NCI-H128 (cell line): ENCODE data around the gene STK17A.
"Not testable (repeated sequence)": the region's sequence is repeated elsewhere in the genome, so short reads cannot be mapped to it uniquely, and the experiment has no call there.

Experiments used
- DNase-seq: peaks from one replicate; lab custom pipeline; 2025; ENCODE audit not compliant: unreplicated experiment; lab: John Stamatoyannopoulos, UW

Gene STK17A

GRCh38 chr7:43594020-43594419 is 11.1 kb downstream of the STK17A start:
- DNase-seq = no peak

- DNase-seq = not testable (repeated sequence)
Observed at GRCh38 chr7:43596426-43596825, 13.5 kb downstream of the STK17A start.

- DNase-seq = no peak
Observed at GRCh38 chr7:43600056-43600455, 17.1 kb downstream of the STK17A start.

- no peak for DNase-seq
Observed at GRCh38 chr7:43602256-43602655, 19.3 kb downstream of the STK17A start.

- no peak for DNase-seq
Observed at GRCh38 chr7:43604251-43604650, 21.3 kb downstream of the STK17A start.

GRCh38 chr7:43609097-43609496 is 26.2 kb downstream of the STK17A start:
- DNase-seq = no peak

- DNase-seq = no peak
Observed at GRCh38 chr7:43612128-43612527, 29.2 kb downstream of the STK17A start.

- no peak for DNase-seq
Observed at GRCh38 chr7:43612599-43613589, 30.0 kb downstream of the STK17A start.

GRCh38 chr7:43615558-43616145 is 32.7 kb downstream of the STK17A start:
- DNase-seq = no peak

- no peak for DNase-seq
Observed at GRCh38 chr7:43616977-43617376, 34.1 kb downstream of the STK17A start.

GRCh38 chr7:43618073-43618472 is 35.2 kb downstream of the STK17A start:
- no peak for DNase-seq

- DNase-seq = no peak
Observed at GRCh38 chr7:43619213-43620012, 36.5 kb downstream of the STK17A start.

GRCh38 chr7:43621729-43622448 is 39.0 kb downstream of the STK17A start:
- no peak for DNase-seq

GRCh38 chr7:43624156-43624555 is 41.2 kb downstream of the STK17A start:
- DNase-seq = no peak

- no peak for DNase-seq
Observed at GRCh38 chr7:43625453-43625852, 42.5 kb downstream of the STK17A start.

- no peak for DNase-seq
Observed at GRCh38 chr7:43625980-43626379, 43.1 kb downstream of the STK17A start.

GRCh38 chr7:43626695-43627094 is 43.8 kb downstream of the STK17A start:
- no peak for DNase-seq

- not testable (repeated sequence) for DNase-seq
Observed at GRCh38 chr7:43627798-43628197, 44.9 kb downstream of the STK17A start.

GRCh38 chr7:43628431-43628830 is 45.5 kb downstream of the STK17A start:
- no peak for DNase-seq

- no peak for DNase-seq
Observed at GRCh38 chr7:43629857-43630256, 46.9 kb downstream of the STK17A start.

- no peak for DNase-seq
Observed at GRCh38 chr7:43630482-43630881, 47.6 kb downstream of the STK17A start.
